GOT3 (cell line): ENCODE measurements around the gene VEGFC.
A peak's percentile ranks its signal among the peaks of the same experiment; 100 is the strongest.

Experiments
- DNase-seq: peaks from one replicate; lab custom pipeline; 2025; ENCODE audit warnings: mixed read lengths; lab: John Stamatoyannopoulos, UW

VEGFC gene

GRCh38 chr4:176792326-176793059 is at the start of gene VEGFC:
VEGFC (minus strand) TSS chr4:176792922; CDS start chr4:176792311, 611 bp downstream.
- DNase-seq, result peak; percentile 6

GRCh38 chr4:176841711-176842112 is 49.0 kb upstream of the VEGFC start:
- no peak for DNase-seq

- DNase-seq, result no peak
Measured at GRCh38 chr4:176840166-176840565, 47.4 kb upstream of the VEGFC start.

GRCh38 chr4:176839656-176840055 is 46.9 kb upstream of the VEGFC start:
- no peak for DNase-seq

GRCh38 chr4:176838601-176839433 is 46.1 kb upstream of the VEGFC start:
- DNase-seq, result no peak

GRCh38 chr4:176837169-176837895 is 44.6 kb upstream of the VEGFC start:
- no peak for DNase-seq

- DNase-seq, result no peak
Measured at GRCh38 chr4:176834531-176834930, 41.8 kb upstream of the VEGFC start.

GRCh38 chr4:176833400-176834175 is 40.9 kb upstream of the VEGFC start:
- DNase-seq, result no peak

GRCh38 chr4:176830971-176831370 is 38.2 kb upstream of the VEGFC start:
- DNase-seq, result no peak

GRCh38 chr4:176825586-176825985 is 32.9 kb upstream of the VEGFC start:
- no peak for DNase-seq

- no peak for DNase-seq
Measured at GRCh38 chr4:176824645-176825366, 32.1 kb upstream of the VEGFC start.

GRCh38 chr4:176818531-176818930 is 25.8 kb upstream of the VEGFC start:
- no peak for DNase-seq

- DNase-seq, result no peak
Measured at GRCh38 chr4:176817204-176817603, 24.5 kb upstream of the VEGFC start.

- no peak for DNase-seq
Measured at GRCh38 chr4:176814770-176815169, 22.0 kb upstream of the VEGFC start.

- no peak for DNase-seq
Measured at GRCh38 chr4:176810481-176811249, 17.9 kb upstream of the VEGFC start.

- no peak for DNase-seq
Measured at GRCh38 chr4:176806778-176807375, 14.2 kb upstream of the VEGFC start.

- DNase-seq, result no peak
Measured at GRCh38 chr4:176805155-176805554, 12.4 kb upstream of the VEGFC start.

- no peak for DNase-seq
Measured at GRCh38 chr4:176800891-176801534, 8.3 kb upstream of the VEGFC start.

GRCh38 chr4:176799653-176800052 is 6.9 kb upstream of the VEGFC start:
- no peak for DNase-seq
